Adrenal gland (tissue), 12 donors: ENCODE data around the gene CTTNBP2NL. TPM values are rescaled to one million over a fixed set of nuclear protein-coding genes. Genes with fewer than 3 reads are reported as not detected.

Source experiments
- DNase-seq, 7 donors: peaks; one replicate each; pipeline ENCODE4 v3.0.0-alpha.2; 2019 to 2020
- H3K27ac ChIP-seq, 5 donors: fragments of 200-600 bp; sonication (generic) in 4 of 5; 1 replicate in 3 of 5; 2 replicates in 2 of 5; pipeline versions ENCODE4 v1.5.1 to v1.8.0; 2016 to 2020; ENCODE audit warnings: mild to moderate bottlenecking in 1 of 5
- H3K27me3 ChIP-seq: fragments of 200-600 bp; 2 replicates; pipeline ENCODE4 v1.8.0; 2021
- H3K36me3 ChIP-seq, 2 donors: fragments of 200-600 bp; replicated peaks in 1 of 2; 1 replicate in 1 of 2; 2 replicates in 1 of 2; pipeline versions ENCODE4 v1.5.1 to v1.8.0; 2018 to 2022
- H3K4me1 ChIP-seq, 2 donors: fragments of 200-600 bp; replicated peaks in 1 of 2; 1 replicate in 1 of 2; 2 replicates in 1 of 2; pipeline versions ENCODE4 v1.5.1 to v1.8.0; 2018 to 2021
- H3K4me3 ChIP-seq, 4 donors: fragments of 200-600 bp; sonication (generic) in 3 of 4; one replicate each; pipeline ENCODE4 v1.5.1; 2016 to 2018
- H3K9me3 ChIP-seq, 3 donors: fragments of 200-600 bp; sonication (generic) in 1 of 3; replicated peaks in 1 of 3; 1 replicate in 2 of 3; 2 replicates in 1 of 3; pipeline versions ENCODE4 v1.5.1 to v1.8.0; 2016 to 2021
- CTCF ChIP-seq, 6 experiments: fragments of 450-650 bp in 4 of 6; fragments of 200-600 bp in 2 of 6; sonication (generic) in 1 of 6; IDR thresholded peaks; 1 replicate in 5 of 6; 2 replicates in 1 of 6; pipeline versions ENCODE4 v1.5.1 to v1.8.0; 2016 to 2021; ENCODE audit warnings: antibody characterized with exemption in 6 of 6, mild to moderate bottlenecking in 2 of 6, moderate library complexity in 1 of 6
- POLR2A ChIP-seq, 2 donors: fragments of 450-650 bp; IDR thresholded peaks; one replicate each; pipeline ENCODE4 v1.6.1; 2017; ENCODE audit warnings: antibody characterized with exemption in 2 of 2, mild to moderate bottlenecking in 2 of 2, moderate library complexity in 1 of 2
- WGBS, 4 donors: extraction: QIAGEN DNeasy Blood & Tissue Kit in 2 of 4; methylation state at CpG; one replicate each; pipeline versions ENCODE4 v1.1.5 to v1.1.7; 2013 to 2017; 5-methylcytosine and 5-hydroxymethylcytosine counted together
- intact Hi-C, 2 donors: fragments of 100-400 bp; cut with DNase I; formaldehyde crosslinking; loops; one replicate each; pipeline versions ENCODE4 v1.14.1 to v1.15.0; 2022 to 2023
- polyA plus RNA-seq, 3 donors: library from polyadenylated mRNA; stranded (reverse); fragments of 200-250 nt in 2 of 3; fragments of 350-450 nt in 1 of 3; fragmentation: Illumina TruSeq in 1 of 3; extraction: RNeasy Lipid Tissue Mini Kit (QIAGEN cat#74804) in 1 of 3; gene quantifications; one replicate each; pipeline ENCODE4 v1.2.3, GENCODE V29; 2013 to 2014
- total RNA-seq, 9 donors: library from RNA; depleted of rRNA in 4 of 9; stranded (reverse); fragments of >200 nt in 4 of 9; fragments of 120-200 nt in 1 of 9; fragmentation: NEBNext Ultra II Directional in 1 of 9; extraction: Animal tissue kit (Norgen Biotek cat#: 25700) in 1 of 9; gene quantifications; one replicate each; pipeline versions ENCODE4 v1.1.0 to v1.2.4, GENCODE V29; 2013 to 2023
- donor health status: healthy with polysubstance abuse.
- donor health status: Bipolar disorder and iron deficiency.
- donor health status: DM: yes; HTN: yes; CAD: no.
- donor health status: DM: no; HTN: no; CAD: no.
- donor health status: DM: no; HTN: no; CAD: no.
- donor health status: DM: yes; HTN: yes; CAD: no.

The CTTNBP2NL gene
- total and polyA plus RNA-seq, 12 donors, result 2.5 to 22.0 (median 9.9) TPM

GRCh38 chr1:112460615-112461014, 64.6 kb downstream of the CTTNBP2NL start:
- Histone ChIP-seq H3K27me3 (no peaks in the 10 kb centered on the region), H3K27ac (no peak overlapping the region), H3K4me1 (peaks cover 0 to 2% of the 10 kb centered on the region in 2 donors), H3K9me3 (no peaks in the 10 kb centered on the region), H3K4me3 (no peak overlapping the region), H3K36me3 (peaks cover 0 to 17% of the 10 kb centered on the region in 2 donors)
- WGBS, 4 donors, result 69 to 85% (median 81%) methylated on average over 2 of the region's 2 CpGs
- no peak for TF ChIP-seq CTCF (IDR thresholded peaks at IDR 0.05)
- TF ChIP-seq POLR2A (IDR thresholded peaks at IDR 0.05), result no peak
- no peak for DNase-seq
- intact Hi-C loops, result loop anchor here in 1 of 2 donors (5.0 kb wide), 1 partner anchor 63 kb away; the partner anchor contains the start of gene CTTNBP2NL

- 72 to 80% (median 75%) methylated on average over 3 of the region's 3 CpGs for WGBS, 4 donors
- H3K4me1 ChIP-seq, result peaks cover 0 to 6% of the 10 kb centered on the region in 2 donors
- peaks cover 0 to 10% of the 10 kb centered on the region in 2 donors for H3K36me3 ChIP-seq
- no peaks in the 10 kb centered on the region for H3K9me3 ChIP-seq
- DNase-seq, result no peak
- no peak overlapping the region for H3K4me3 ChIP-seq
- H3K27ac ChIP-seq, result peak overlapping the region in 1 of 5 donors; percentile 46
- intact Hi-C loops, result loop anchor here in 1 of 2 donors (5.0 kb wide), 1 partner anchor 64 kb away; the partner anchor contains the start of gene CTTNBP2NL
- H3K27me3 ChIP-seq, result no peaks in the 10 kb centered on the region
- no peak for TF ChIP-seq POLR2A (IDR thresholded peaks at IDR 0.05)
- no peak for TF ChIP-seq CTCF (IDR thresholded peaks at IDR 0.05)
Measured at GRCh38 chr1:112461200-112461871, 65.3 kb downstream of the CTTNBP2NL start.

GRCh38 chr1:112462953-112463279, 66.9 kb downstream of the CTTNBP2NL start:
- peak overlapping the region in 1 of 5 donors; percentile 46 for H3K27ac ChIP-seq
- H3K27me3 ChIP-seq, result no peaks in the 10 kb centered on the region
- H3K9me3 ChIP-seq, result no peaks in the 10 kb centered on the region
- intact Hi-C loops, result loop anchor here in 1 of 2 donors (5.0 kb wide), 1 partner anchor 66 kb away; the partner anchor contains the start of gene CTTNBP2NL
- H3K4me3 ChIP-seq, result no peak overlapping the region
- WGBS, 4 donors, result 73 to 88% (median 77%) methylated on average over 1 of the region's 1 CpG
- H3K4me1 ChIP-seq, result peaks cover 0 to 13% of the 10 kb centered on the region in 2 donors
- no peaks in the 10 kb centered on the region for H3K36me3 ChIP-seq
- DNase-seq, result no peak
- TF ChIP-seq CTCF (IDR thresholded peaks at IDR 0.05) (no peak), POLR2A (IDR thresholded peaks at IDR 0.05) (no peak)

- TF ChIP-seq CTCF (IDR thresholded peaks at IDR 0.05) (no peak), POLR2A (IDR thresholded peaks at IDR 0.05) (no peak)
- Histone ChIP-seq H3K9me3 (no peaks in the 10 kb centered on the region), H3K27me3 (no peaks in the 10 kb centered on the region), H3K27ac (no peak overlapping the region), H3K36me3 (no peaks in the 10 kb centered on the region), H3K4me1 (peaks cover 0 to 13% of the 10 kb centered on the region in 2 donors), H3K4me3 (no peak overlapping the region)
- DNase-seq, result no peak
- intact Hi-C loops, result loop anchor here in 1 of 2 donors (5.0 kb wide), 1 partner anchor 67 kb away; the partner anchor contains the start of gene CTTNBP2NL
- WGBS, 4 donors, result 68 to 78% (median 72%) methylated on average over 4 of the region's 4 CpGs
Measured at GRCh38 chr1:112464501-112464900, 68.5 kb downstream of the CTTNBP2NL start.
